ENCODE measurements around the gene SLC51B. TPM values are rescaled to one million over a fixed set of nuclear protein-coding genes. Genes with fewer than 3 reads are reported as not detected.

Gene SLC51B
- total and polyA plus RNA-seq, 9 of the 15 experiments (the other 6 are each of a cell fraction or from before 2014, with no cell fraction given) = not detected

- no peak overlapping the region for H3K4me2 ChIP-seq (ENCODE audit: insufficient read depth, low read length)
These were observed 40.1 kb downstream of the SLC51B start for GRCh38 chr15:65085207-65085753.

More at GRCh38 chr15:65085207-65085753, 40.1 kb downstream of the SLC51B start:
- ATAC-seq (no peak), FAIRE-seq (no peak), DNase-seq (ENCODE audit: extremely low read depth in 1 of 4, low spot score in 3 of 4) (no peak)
- Histone ChIP-seq H3K4me1 (replicated peaks in 1 of 2; ENCODE audit: control insufficient read depth in 2 of 2, insufficient read depth in 2 of 2, low read length in 2 of 2) (peaks cover 0 to 4% of the 10 kb centered on the region in 2 experiments; a peak in 1 of 5 replicates), H2AFZ (ENCODE audit: low read depth, low read length) (no peak overlapping the region), H3K9me1 (ENCODE audit: control insufficient read depth, insufficient read depth, low read length) (no peaks in the 10 kb centered on the region), H3K4me3 (no peak overlapping the region), H3K36me3 (ENCODE audit: control insufficient read depth, insufficient read depth, low read length) (no peaks in the 10 kb centered on the region), H4K20me1 (replicated peaks; ENCODE audit: control insufficient read depth, insufficient read depth, low read length) (peaks cover 8% of the 10 kb centered on the region), H3K9ac (ENCODE audit: insufficient read depth in 1 of 2, low read depth in 2 of 2, low read length in 2 of 2) (no peak overlapping the region), H3K79me2 (ENCODE audit: control insufficient read depth, insufficient read depth, low read length) (no peaks in the 10 kb centered on the region), H3K9me3 (replicated peaks; ENCODE audit: control insufficient read depth, insufficient read depth, low read depth, low read length) (no peaks in the 10 kb centered on the region), H3K27me3 (ENCODE audit: control insufficient read depth in 2 of 2, insufficient read depth in 2 of 2, low read length in 2 of 2) (peaks cover 28 to 54% of the 10 kb centered on the region in 2 experiments), H3K27ac (ENCODE audit: extremely low read depth, low read depth, low read length) (no peak overlapping the region)
- 8% methylated on average over 8 of the region's 8 CpGs for WGBS (ENCODE audit: insufficient coverage, low coverage, missing lambda C conversion rate)
- CTCF ChIA-PET (ENCODE audit: low intra/inter-chr PET ratio) = interaction anchor here (3.3 kb wide), 1 partner anchor 52 kb away, joined by 17 read pairs; no protein-coding TSS in a partner anchor
- in situ Hi-C loops (cut with MboI) (no loop called here), intact Hi-C loops (cut with micrococcal nuclease) (loop anchor here (5.0 kb wide), 1 partner anchor 53 kb away; no protein-coding TSS in a partner anchor)
- POLR2A ChIA-PET = interaction anchor here (0.6 to 1.3 kb wide), 4 partner anchors 18 to 1625 kb away, joined by 3 to 5 read pairs (median 3); partner anchors contain the start of genes CLPX and RNU5B-1
- TF ChIP-seq HNRNPUL1 (IDR thresholded peaks at IDR 0.05; ENCODE audit: low read length) = no peak
- peak; percentile 66 to 70 for TF ChIP-seq NRF1 (conservative IDR thresholded peaks at IDR 0.05 in 1 of 2, IDR thresholded peaks at IDR 0.05 in 1 of 2)
- no peak for TF ChIP-seq MAFF (IDR thresholded peaks at IDR 0.05; ENCODE audit: low read length)
- TF ChIP-seq, protein P1, sequence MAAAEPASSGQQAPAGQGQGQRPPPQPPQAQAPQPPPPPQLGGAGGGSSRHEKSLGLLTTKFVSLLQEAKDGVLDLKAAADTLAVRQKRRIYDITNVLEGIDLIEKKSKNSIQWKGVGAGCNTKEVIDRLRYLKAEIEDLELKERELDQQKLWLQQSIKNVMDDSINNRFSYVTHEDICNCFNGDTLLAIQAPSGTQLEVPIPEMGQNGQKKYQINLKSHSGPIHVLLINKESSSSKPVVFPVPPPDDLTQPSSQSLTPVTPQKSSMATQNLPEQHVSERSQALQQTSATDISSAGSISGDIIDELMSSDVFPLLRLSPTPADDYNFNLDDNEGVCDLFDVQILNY (CRISPR knock-in tag; IDR thresholded peaks at IDR 0.05) = no peak
- no peak for TF ChIP-seq IRF1 (CRISPR knock-in tag; IDR thresholded peaks at IDR 0.05; ENCODE audit: borderline replicate concordance)
- no TSS peak for BruUV-seq (replicated peaks)
